Liver (tissue), 9 donors: ENCODE results near the gene KNDC1. TPM values are rescaled to one million over a fixed set of nuclear protein-coding genes. Genes with fewer than 3 reads are reported as not detected.
A peak's percentile ranks its signal among the peaks of the same experiment; 100 is the strongest.

Experiments used
- DNase-seq: peaks from one replicate; pipeline ENCODE4 v3.0.0-alpha.2; 2017; ENCODE audit warnings: low spot score
- H3K27ac ChIP-seq, 2 donors: one replicate each; pipeline ENCODE4 v1.7.0; 2013; ENCODE audit warnings: inconsistent platforms in 2 of 2, low read length in 2 of 2, control low read depth in 1 of 2, low read depth in 1 of 2, mild to moderate bottlenecking in 1 of 2
- H3K27me3 ChIP-seq, 4 donors: one replicate each; pipeline versions ENCODE4 v1.6.1 to v1.7.0; 2013; ENCODE audit warnings: low read length in 3 of 4, inconsistent platforms in 1 of 4, mild to moderate bottlenecking in 1 of 4, moderate library complexity in 1 of 4; ENCODE audit not compliant: control insufficient read depth in 4 of 4, insufficient read depth in 4 of 4
- H3K36me3 ChIP-seq, 4 donors: one replicate each; pipeline versions ENCODE4 v1.6.1 to v1.7.0; 2013; ENCODE audit warnings: low read length in 3 of 4, mild to moderate bottlenecking in 3 of 4, low read depth in 1 of 4, moderate library complexity in 1 of 4; ENCODE audit not compliant: control insufficient read depth in 4 of 4, insufficient read depth in 3 of 4
- H3K4me1 ChIP-seq, 4 donors: one replicate each; pipeline versions ENCODE4 v1.6.1 to v1.7.0; 2013; ENCODE audit warnings: low read length in 3 of 4, mild to moderate bottlenecking in 3 of 4, moderate library complexity in 1 of 4; ENCODE audit not compliant: control insufficient read depth in 4 of 4, insufficient read depth in 4 of 4
- H3K4me3 ChIP-seq, 3 donors: one replicate each; pipeline versions ENCODE4 v1.6.1 to v1.7.0; 2013; ENCODE audit warnings: low read length in 3 of 3, control low read depth in 1 of 3, low read depth in 1 of 3, mild to moderate bottlenecking in 1 of 3
- H3K9ac ChIP-seq, 2 donors: one replicate each; pipeline ENCODE4 v1.7.0; 2013; ENCODE audit warnings: low read length in 2 of 2, mild to moderate bottlenecking in 2 of 2, moderate library complexity in 2 of 2, control low read depth in 1 of 2, low read depth in 1 of 2
- H3K9me3 ChIP-seq, 4 donors: one replicate each; pipeline versions ENCODE4 v1.6.1 to v1.7.0; 2013; ENCODE audit warnings: low read length in 3 of 4; ENCODE audit not compliant: control insufficient read depth in 4 of 4
- CTCF ChIP-seq: fragments of 150-350 bp; IDR thresholded peaks from 2 replicates; pipeline ENCODE4 v1.5.1; 2017; ENCODE audit warnings: improper control_type of control experiment, low read depth, low read length; ENCODE audit not compliant: missing input control
- EGR1 ChIP-seq, 2 donors: IDR thresholded peaks; 2 replicates each; pipeline ENCODE4 v1.6.1; 2016 to 2018; ENCODE audit warnings: antibody characterized with exemption in 2 of 2, low read depth in 2 of 2
- HNF4A ChIP-seq, 2 donors: conservative IDR thresholded peaks; 2 replicates each; pipeline ENCODE4 v1.6.1; 2016; ENCODE audit warnings: antibody characterized with exemption in 2 of 2, mild to moderate bottlenecking in 2 of 2
- HNF4G ChIP-seq: IDR thresholded peaks from 2 replicates; pipeline ENCODE4 v1.6.1; 2016; ENCODE audit warnings: antibody characterized with exemption
- MAX ChIP-seq: IDR thresholded peaks from 2 replicates; pipeline ENCODE4 v1.6.1; 2016; ENCODE audit warnings: antibody characterized with exemption
- NR2F2 ChIP-seq: IDR thresholded peaks from 2 replicates; pipeline ENCODE4 v1.6.1; 2016; ENCODE audit warnings: antibody characterized with exemption
- REST ChIP-seq: IDR thresholded peaks from 2 replicates; pipeline ENCODE4 v1.6.1; 2016; ENCODE audit warnings: antibody characterized with exemption, mild to moderate bottlenecking
- RXRA ChIP-seq, 2 donors: IDR thresholded peaks; 2 replicates each; pipeline ENCODE4 v1.6.1; 2017 to 2018; ENCODE audit warnings: antibody characterized with exemption in 2 of 2, mild to moderate bottlenecking in 1 of 2
- SP1 ChIP-seq: IDR thresholded peaks from 2 replicates; pipeline ENCODE4 v1.6.1; 2018; ENCODE audit warnings: antibody characterized with exemption, mild to moderate bottlenecking
- YY1 ChIP-seq: IDR thresholded peaks from 2 replicates; pipeline ENCODE4 v1.6.1; 2016; ENCODE audit warnings: antibody characterized with exemption, mild to moderate bottlenecking
- WGBS: extraction: QIAGEN DNeasy Blood & Tissue Kit; methylation state at CpG from one replicate; pipeline ENCODE4 v1.1.7; 2013; 5-methylcytosine and 5-hydroxymethylcytosine counted together
- polyA plus RNA-seq, 2 donors: library from polyadenylated mRNA; stranded (reverse) in 1 of 2; unstranded in 1 of 2; fragments of 200-250 nt in 1 of 2; fragments of >200 nt in 1 of 2; fragmentation: Nextera tagmentation in 1 of 2; extraction: Ambion mirVana in 1 of 2; gene quantifications; one replicate each; pipeline versions ENCODE4 v1.2.1 to v1.2.3, GENCODE V29; 2013 to 2015
- total RNA-seq, 2 donors: library from RNA; depleted of rRNA; stranded (reverse); fragments of >200 nt; gene quantifications; one replicate each; pipeline ENCODE4 v1.2.3, GENCODE V29; 2014
- donor health status: healthy.
- donor health status: healthy.
- donor health status: healthy.
- donor health status: healthy.
- donor health status: healthy.

KNDC1 gene
- total and polyA plus RNA-seq, 4 donors: 0.53 to 12.9 (median 4.3) TPM

GRCh38 chr10:133249094-133249780 is 89.2 kb downstream of the KNDC1 start:
- Histone ChIP-seq H3K9ac (no peak overlapping the region), H3K4me1 (peaks cover 0 to 6% (median 2%) of the 10 kb centered on the region in 4 donors), H3K27me3 (peaks cover 0 to 3% (median 0%) of the 10 kb centered on the region in 4 donors), H3K9me3 (no peaks in the 10 kb centered on the region), H3K4me3 (no peak overlapping the region), H3K27ac (no peak overlapping the region), H3K36me3 (no peaks in the 10 kb centered on the region)
- no peak for TF ChIP-seq HNF4A (conservative IDR thresholded peaks at IDR 0.05)
- TF ChIP-seq YY1: no peak
- no peak for TF ChIP-seq RXRA (IDR thresholded peaks at IDR 0.05)
- 70% methylated on average over 21 of the region's 21 CpGs for WGBS
- DNase-seq: no peak

GRCh38 chr10:133249975-133250754 is 90.1 kb downstream of the KNDC1 start:
- Histone ChIP-seq H3K4me3 (no peak overlapping the region), H3K27ac (no peak overlapping the region), H3K9me3 (no peaks in the 10 kb centered on the region), H3K9ac (no peak overlapping the region), H3K36me3 (no peaks in the 10 kb centered on the region), H3K27me3 (peaks cover 0 to 3% (median 0%) of the 10 kb centered on the region in 4 donors), H3K4me1 (peaks cover 0 to 6% (median 2%) of the 10 kb centered on the region in 4 donors)
- DNase-seq: no peak
- peak in 1 of 2 donors; percentile 34 for TF ChIP-seq HNF4A (conservative IDR thresholded peaks at IDR 0.05)
- TF ChIP-seq HNF4G: no peak
- WGBS: 42% methylated on average over 11 of the region's 11 CpGs

- H3K36me3 ChIP-seq: no peaks in the 10 kb centered on the region
- H3K9ac ChIP-seq: no peak overlapping the region
- no peak overlapping the region for H3K27ac ChIP-seq
- H3K4me1 ChIP-seq: peaks cover 0 to 6% (median 2%) of the 10 kb centered on the region in 4 donors
- no peaks in the 10 kb centered on the region for H3K9me3 ChIP-seq
- H3K4me3 ChIP-seq: no peak overlapping the region
- peaks cover 0 to 3% (median 0%) of the 10 kb centered on the region in 4 donors for H3K27me3 ChIP-seq
- TF ChIP-seq NR2F2: no peak
- TF ChIP-seq SP1: no peak
- no peak for TF ChIP-seq EGR1 (IDR thresholded peaks at IDR 0.05; ENCODE audit: low read depth in 2 of 2)
- no peak for TF ChIP-seq REST
- TF ChIP-seq CTCF: no peak
- no peak for TF ChIP-seq MAX
- no peak for TF ChIP-seq RXRA (IDR thresholded peaks at IDR 0.05)
- DNase-seq: no peak
- WGBS: 65% methylated on average over 28 of the region's 28 CpGs
Measured at GRCh38 chr10:133251388-133252222, 91.6 kb downstream of the KNDC1 start.
